H1 (cell line): ENCODE measurements around the gene TRMT2B. TPM values are rescaled to one million over a fixed set of nuclear protein-coding genes. Genes with fewer than 3 reads are reported as not detected.

ENCODE experiments used
- CTCF ChIA-PET: fragments of 300-600 bp; sonication (Branson Sonifier 250); formaldehyde crosslinking; loops from one replicate; lab custom pipeline; 2021; ENCODE audit not compliant: partially characterized antibody; lab: Charles Lee
- POLR2A ChIA-PET: fragments of 300-600 bp; sonication (Branson Sonifier 250); formaldehyde crosslinking; loops from one replicate; lab custom pipeline; 2021; ENCODE audit warnings: inconsistent platforms; ENCODE audit not compliant: partially characterized antibody; lab: Charles Lee
- DNase-seq, 2 experiments: peaks; one replicate each; pipeline versions ENCODE4 v3.0.0 to v3.0.0-alpha.2; 2010 to 2022; ENCODE audit warnings: low spot score in 2 of 2, low read depth in 1 of 2, mixed read lengths in 1 of 2
- FAIRE-seq: peaks from 2 replicates; lab custom pipeline; 2011; peaks lifted over from hg19 to GRCh38; lab: Jason Lieb, UNC
- H2AFZ ChIP-seq: 2 replicates; pipeline ENCODE4 v1.8.1; 2012; ENCODE audit warnings: low read length, inconsistent platforms
- H2AK5ac ChIP-seq: 2 replicates; pipeline ENCODE4 v1.6.1; 2013; ENCODE audit warnings: low read depth, low read length
- H2BK120ac ChIP-seq: replicated peaks from 2 replicates; pipeline ENCODE3; 2013; ENCODE audit warnings: low read depth, low read length, inconsistent platforms
- H2BK12ac ChIP-seq: 2 replicates; pipeline ENCODE4 v1.6.1; 2013; ENCODE audit warnings: low read depth, low read length
- H2BK15ac ChIP-seq: 2 replicates; pipeline ENCODE4 v1.6.1; 2013; ENCODE audit warnings: low read length
- H2BK20ac ChIP-seq: 2 replicates; pipeline ENCODE4 v1.6.1; 2013; ENCODE audit warnings: low read length
- H2BK5ac ChIP-seq: 2 replicates; pipeline ENCODE4 v1.6.1; 2013; ENCODE audit warnings: low read depth, low read length
- H3K14ac ChIP-seq: 2 replicates; pipeline ENCODE4 v1.6.1; 2013; ENCODE audit warnings: inconsistent platforms; ENCODE audit not compliant: insufficient read length
- H3K18ac ChIP-seq: 2 replicates; pipeline ENCODE4 v1.6.1; 2013; ENCODE audit warnings: low read length; ENCODE audit errors: extremely low read depth
- H3K23ac ChIP-seq: 2 replicates; pipeline ENCODE4 v1.6.1; 2013; ENCODE audit warnings: inconsistent platforms; ENCODE audit not compliant: insufficient read length
- H3K23me2 ChIP-seq: 2 replicates; pipeline ENCODE4 v1.6.1; 2013; ENCODE audit warnings: low read depth, low read length
- H3K27ac ChIP-seq: 2 replicates; pipeline ENCODE4 v1.6.1; 2011; ENCODE audit warnings: low read depth, low read length, inconsistent platforms
- H3K27me3 ChIP-seq, 4 experiments: replicated peaks in 1 of 4; 1 replicate in 1 of 4; 2 replicates in 3 of 4; pipeline versions ENCODE4 v1.6.1 to v1.8.1; 2011 to 2013; ENCODE audit warnings: low read length in 3 of 4, mild to moderate bottlenecking in 3 of 4, inconsistent platforms in 2 of 4, mixed read lengths in 2 of 4, moderate library complexity in 1 of 4; ENCODE audit not compliant: control insufficient read depth in 3 of 4, insufficient read depth in 3 of 4; ENCODE audit errors: extremely low read depth in 1 of 4
- H3K36me3 ChIP-seq, 4 experiments: 2 replicates each; pipeline versions ENCODE4 v1.6.1 to v1.8.1; 2011 to 2013; ENCODE audit warnings: mild to moderate bottlenecking in 4 of 4, low read length in 3 of 4, moderate library complexity in 2 of 4, control low read depth in 1 of 4, inconsistent platforms in 1 of 4; ENCODE audit not compliant: insufficient read depth in 4 of 4, control insufficient read depth in 2 of 4
- H3K4ac ChIP-seq: replicated peaks from 2 replicates; pipeline ENCODE3; 2013; ENCODE audit warnings: low read length, low read depth, mixed read lengths, inconsistent platforms; ENCODE audit not compliant: insufficient read length
- H3K4me1 ChIP-seq, 4 experiments: replicated peaks in 1 of 4; 1 replicate in 1 of 4; 2 replicates in 3 of 4; pipeline versions ENCODE4 v1.6.1 to v1.8.1; 2011 to 2013; ENCODE audit warnings: low read length in 3 of 4, inconsistent platforms in 2 of 4, mixed read lengths in 1 of 4; ENCODE audit not compliant: insufficient read depth in 4 of 4, control insufficient read depth in 3 of 4
- H3K4me2 ChIP-seq, 2 experiments: 2 replicates each; pipeline versions ENCODE4 v1.6.1 to v1.8.1; 2011 to 2013; ENCODE audit warnings: low read depth in 2 of 2, low read length in 2 of 2, control low read depth in 1 of 2, inconsistent platforms in 1 of 2, mild to moderate bottlenecking in 1 of 2; ENCODE audit not compliant: insufficient read depth in 1 of 2
- H3K4me3 ChIP-seq, 4 experiments: fragments of 200-600, 300-600 bp in 1 of 4; sonication (generic), shearing (Covaris generic), sonication (Bioruptor Twin) in 1 of 4; 2 replicates each; pipeline versions ENCODE4 v1.5.1 to v1.8.1; 2011 to 2016; ENCODE audit warnings: low read length in 4 of 4, low read depth in 3 of 4, control low read depth in 2 of 4, inconsistent platforms in 2 of 4, mild to moderate bottlenecking in 2 of 4, mixed read lengths in 1 of 4, moderate library complexity in 1 of 4; ENCODE audit not compliant: insufficient read depth in 2 of 4; ENCODE audit errors: extremely low read depth in 1 of 4
- H3K56ac ChIP-seq: replicated peaks from 2 replicates; pipeline ENCODE3; 2013; ENCODE audit warnings: low read depth, mild to moderate bottlenecking, mixed read lengths, low read length, inconsistent platforms; ENCODE audit not compliant: insufficient read length
- H3K79me1 ChIP-seq: 2 replicates; pipeline ENCODE4 v1.6.1; 2013; ENCODE audit warnings: low read depth, low read length, control low read depth
- H3K79me2 ChIP-seq, 2 experiments: 2 replicates each; pipeline versions ENCODE4 v1.6.1 to v1.8.1; 2012 to 2013; ENCODE audit warnings: low read length in 2 of 2, mild to moderate bottlenecking in 2 of 2, inconsistent platforms in 1 of 2; ENCODE audit not compliant: insufficient read depth in 2 of 2, control insufficient read depth in 1 of 2
- H3K9ac ChIP-seq, 4 experiments: replicated peaks in 1 of 4; 1 replicate in 1 of 4; 2 replicates in 3 of 4; pipeline versions ENCODE4 v1.6.1 to v1.8.1; 2011 to 2013; ENCODE audit warnings: low read depth in 3 of 4, low read length in 3 of 4, control low read depth in 2 of 4, mild to moderate bottlenecking in 2 of 4, moderate library complexity in 2 of 4, inconsistent platforms in 1 of 4; ENCODE audit errors: extremely low read depth in 1 of 4
- H3K9me3 ChIP-seq, 2 experiments: 2 replicates each; pipeline versions ENCODE4 v1.6.1 to v1.8.1; 2012 to 2013; ENCODE audit warnings: mild to moderate bottlenecking in 2 of 2, moderate library complexity in 2 of 2, control low read depth in 1 of 2, inconsistent platforms in 1 of 2, low read depth in 1 of 2, low read length in 1 of 2, mixed read lengths in 1 of 2; ENCODE audit not compliant: insufficient read depth in 2 of 2
- H4K20me1 ChIP-seq, 2 experiments: replicated peaks in 1 of 2; 2 replicates each; pipeline versions ENCODE3 to v1.8.1; 2011 to 2013; ENCODE audit warnings: inconsistent platforms in 2 of 2, low read length in 2 of 2, mild to moderate bottlenecking in 1 of 2; ENCODE audit not compliant: insufficient read depth in 2 of 2, control insufficient read depth in 1 of 2
- H4K5ac ChIP-seq: 2 replicates; pipeline ENCODE4 v1.6.1; 2013; ENCODE audit warnings: low read length, low read depth, mixed read lengths, inconsistent platforms; ENCODE audit not compliant: insufficient read length
- H4K8ac ChIP-seq: 2 replicates; pipeline ENCODE4 v1.8.0; 2013; ENCODE audit warnings: mild to moderate bottlenecking, moderate library complexity, low read length, inconsistent platforms; ENCODE audit not compliant: insufficient read depth; ENCODE audit errors: extremely low read depth
- H4K91ac ChIP-seq: replicated peaks from 2 replicates; pipeline ENCODE3; 2013; ENCODE audit warnings: low read length, mixed read lengths, inconsistent platforms; ENCODE audit not compliant: insufficient read length
- BRCA1 ChIP-seq: IDR thresholded peaks from 2 replicates; pipeline ENCODE4 v1.6.1; 2012; ENCODE audit warnings: low read depth, low read length, improper control_type of control experiment
- HDAC2 ChIP-seq, 2 experiments: fragments of 300-600 bp in 1 of 2; sonication (generic) in 1 of 2; IDR thresholded peaks; 2 replicates each; pipeline ENCODE4 v1.6.1; 2011 to 2012; ENCODE audit warnings: low read depth in 2 of 2, low read length in 2 of 2, mild to moderate bottlenecking in 2 of 2, moderate library complexity in 2 of 2, borderline replicate concordance in 1 of 2, inconsistent platforms in 1 of 2
- WGBS, 2 experiments: shearing (Covaris generic) in 1 of 2; methylation state at CpG; one replicate each; pipeline versions ENCODE4 v1.1.6 to v1.1.7; 2013 to 2015; ENCODE audit warnings: low lambda C conversion rate in 2 of 2, mixed read lengths in 2 of 2, inconsistent platforms in 1 of 2, low coverage in 1 of 2, missing lambda C conversion rate in 1 of 2; ENCODE audit not compliant: insufficient replicate concordance in 2 of 2, insufficient coverage in 1 of 2, insufficient read length in 1 of 2; ENCODE audit errors: extremely low coverage in 1 of 2, missing lambda C conversion rate in 1 of 2; 5-methylcytosine and 5-hydroxymethylcytosine counted together
- polyA plus RNA-seq, 7 experiments: library from polyadenylated mRNA; depleted of rRNA in 3 of 7; stranded (reverse) in 5 of 7; unstranded in 2 of 7; fragments of >200 nt in 5 of 7; fragments of 200-250 nt in 2 of 7; gene quantifications; 1 replicate in 5 of 7; 2 replicates in 1 of 7; 4 replicates in 1 of 7; pipeline versions ENCODE4 v1.2.1 to v1.2.3, GENCODE V29; 2011 to 2013; ENCODE audit warnings: missing spikeins in 2 of 7, mixed read lengths in 2 of 7
- total RNA-seq: library from RNA; stranded (reverse); fragmentation: NEBNext Ultra II Directional; extraction: Animal tissue kit (Norgen Biotek cat#: 25700); gene quantifications from 2 replicates; pipeline ENCODE4 v1.2.1, GENCODE V29; 2021

Gene TRMT2B
- total and polyA plus RNA-seq, 2 of the 8 experiments (the other 6 are each of a cell fraction or from before 2014, with no cell fraction given) = 12.1 to 12.4 TPM

- H2AK5ac ChIP-seq = no peak overlapping the region
- no peak overlapping the region for H3K4ac ChIP-seq
- H3K56ac ChIP-seq = no peak overlapping the region
- H4K91ac ChIP-seq = no peak overlapping the region
- no peak overlapping the region for H2BK5ac ChIP-seq
- H3K4me3 ChIP-seq = no peak overlapping the region
- H3K14ac ChIP-seq = no peak overlapping the region
- H2BK12ac ChIP-seq = no peak overlapping the region
- WGBS, 2 experiments = 100% methylated on average over 1 of the region's 3 CpGs; no CpG with 5 or more reads in 1 of the 2 experiments
- H3K36me3 ChIP-seq = no peaks in the 10 kb centered on the region
- no peak overlapping the region for H4K5ac ChIP-seq
- H3K9me3 ChIP-seq = no peaks in the 10 kb centered on the region
- no peak overlapping the region for H3K9ac ChIP-seq
- H2BK15ac ChIP-seq = no peak overlapping the region
- H3K18ac ChIP-seq = no peak overlapping the region
- ChIA-PET POLR2A (no interaction called here), CTCF (interaction anchor here (0.7 kb wide), 1 partner anchor 150 kb away, joined by 3 read pairs; no protein-coding TSS in a partner anchor)
- H2BK20ac ChIP-seq = no peak overlapping the region
- no peak overlapping the region for H3K4me2 ChIP-seq
- H3K27me3 ChIP-seq = no peaks in the 10 kb centered on the region
- H3K79me1 ChIP-seq = no peaks in the 10 kb centered on the region
- no peak overlapping the region for H4K8ac ChIP-seq
- no peak overlapping the region for H3K27ac ChIP-seq
- no peak for TF ChIP-seq BRCA1
- no peak for TF ChIP-seq HDAC2 (IDR thresholded peaks at IDR 0.05; ENCODE audit: borderline replicate concordance in 1 of 2, low read depth in 2 of 2, low read length in 2 of 2)
- H3K79me2 ChIP-seq = no peaks in the 10 kb centered on the region
- H3K23ac ChIP-seq = no peak overlapping the region
- no peak overlapping the region for H2AFZ ChIP-seq
- FAIRE-seq = no peak
- no peaks in the 10 kb centered on the region for H3K23me2 ChIP-seq
- no peak for DNase-seq
- H3K4me1 ChIP-seq = no peaks in the 10 kb centered on the region; a peak in 2 of 7 replicates
- no peaks in the 10 kb centered on the region for H4K20me1 ChIP-seq
- no peak overlapping the region for H2BK120ac ChIP-seq
Observed at GRCh38 chrX:101057093-101057714, 5.3 kb upstream of the TRMT2B start.
